Ectodermal cell (in vitro differentiated cells): Measurements from ENCODE around the gene C1QTNF2.

ENCODE experiments used
- H3K27ac ChIP-seq: 2 replicates; pipeline ENCODE4 v1.7.0; 2013; ENCODE audit warnings: mild to moderate bottlenecking, low read depth, low read length; ENCODE audit not compliant: insufficient read depth, poor library complexity, severe bottlenecking
- H3K27me3 ChIP-seq: 2 replicates; pipeline ENCODE4 v1.7.0; 2013; ENCODE audit warnings: mild to moderate bottlenecking, low read length; ENCODE audit not compliant: insufficient read depth, control insufficient read depth, poor library complexity, severe bottlenecking
- H3K36me3 ChIP-seq: one replicate; pipeline ENCODE4 v1.7.0; 2013; ENCODE audit warnings: low read length; ENCODE audit not compliant: control insufficient read depth, insufficient read depth
- H3K4me1 ChIP-seq: one replicate; pipeline ENCODE4 v1.7.0; 2013; ENCODE audit warnings: low read length; ENCODE audit not compliant: control insufficient read depth, insufficient read depth
- H3K4me3 ChIP-seq: 2 replicates; pipeline ENCODE4 v1.7.0; 2013; ENCODE audit warnings: low read depth, low read length, control low read depth; ENCODE audit not compliant: insufficient read depth
- H3K9me3 ChIP-seq: 2 replicates; pipeline ENCODE4 v1.7.0; 2013; ENCODE audit warnings: mild to moderate bottlenecking, low read length, moderate library complexity; ENCODE audit not compliant: control insufficient read depth
- WGBS, 2 experiments: methylation state at CpG; one replicate each; pipeline ENCODE4 v1.1.7; 2013; ENCODE audit warnings: missing lambda C conversion rate in 2 of 2; 5-methylcytosine and 5-hydroxymethylcytosine counted together

C1QTNF2 gene

DNA sequence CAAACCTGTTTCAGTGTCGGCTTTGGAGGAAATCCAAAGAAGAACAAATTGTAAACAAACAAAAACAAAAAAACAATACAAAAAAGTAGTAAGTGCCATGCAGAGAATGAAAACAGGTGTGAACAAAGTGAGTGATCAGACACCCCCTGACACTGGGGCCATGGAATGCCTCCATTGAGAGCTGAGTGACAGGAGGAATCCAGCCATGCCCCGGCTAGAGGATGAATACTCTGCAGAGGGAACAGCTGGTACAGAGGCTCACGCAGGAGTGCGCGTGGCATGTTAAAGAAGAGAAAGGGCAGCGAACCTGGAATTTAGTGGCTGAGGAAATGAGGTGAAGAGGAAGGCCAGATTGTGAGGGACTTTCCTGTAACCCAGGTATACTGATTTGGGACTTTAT, 42.6 kb downstream of the C1QTNF2 start:
- WGBS, 2 experiments, result 76 to 82% methylated on average over 6 of the region's 6 CpGs
- Histone ChIP-seq H3K9me3 (no peaks in the 10 kb centered on the region), H3K27ac (no peak overlapping the region), H3K4me3 (no peak overlapping the region), H3K4me1 (peaks cover 8% of the 10 kb centered on the region), H3K36me3 (no peaks in the 10 kb centered on the region), H3K27me3 (no peaks in the 10 kb centered on the region)

DNA sequence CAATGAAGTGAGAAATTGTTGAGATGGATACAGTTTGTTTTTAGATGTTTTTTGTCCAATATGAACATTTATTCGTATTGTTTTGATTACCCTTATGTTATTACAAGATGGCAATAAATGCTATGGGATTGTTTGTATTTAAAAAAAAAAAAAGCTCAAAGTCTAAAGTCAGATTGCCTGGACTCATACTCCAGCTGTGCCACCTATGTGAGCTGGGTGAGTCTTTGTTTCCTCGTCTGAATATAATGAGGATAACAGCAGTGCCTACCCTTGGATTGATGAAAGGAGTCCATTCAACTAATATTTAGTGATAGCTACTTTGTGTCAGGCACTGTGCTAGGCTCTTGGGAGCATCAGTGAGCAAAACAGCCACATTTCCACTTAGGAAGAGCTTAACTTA, 43.4 kb downstream of the C1QTNF2 start:
- no peak overlapping the region for H3K4me3 ChIP-seq
- 71 to 93% methylated on average over 1 to 2 of the region's 2 CpGs for WGBS, 2 experiments
- no peak overlapping the region for H3K27ac ChIP-seq
- H3K36me3 ChIP-seq, result no peaks in the 10 kb centered on the region
- H3K27me3 ChIP-seq, result no peaks in the 10 kb centered on the region
- H3K4me1 ChIP-seq, result peaks cover 8% of the 10 kb centered on the region
- no peaks in the 10 kb centered on the region for H3K9me3 ChIP-seq

DNA sequence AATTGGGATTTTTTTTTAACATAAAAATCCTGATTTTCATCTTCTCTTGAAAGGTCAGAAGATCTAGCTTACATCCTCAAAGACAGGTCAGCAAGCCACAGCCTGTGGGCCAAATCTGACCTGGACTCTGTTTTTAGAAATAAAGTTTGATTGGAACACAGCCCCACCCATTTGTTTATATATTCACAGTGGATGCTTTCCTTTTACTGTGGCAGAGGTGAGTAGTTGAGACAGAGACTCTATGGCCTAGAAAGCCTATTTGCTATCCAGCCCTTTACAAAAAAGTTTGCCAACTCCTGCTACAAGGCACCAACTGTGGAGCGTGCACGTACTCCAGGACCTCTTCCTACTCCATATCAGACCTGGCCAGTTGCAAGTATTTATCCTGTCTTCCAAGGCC, 44.7 kb downstream of the C1QTNF2 start:
- no peaks in the 10 kb centered on the region for H3K36me3 ChIP-seq
- no peaks in the 10 kb centered on the region for H3K27me3 ChIP-seq
- H3K27ac ChIP-seq, result no peak overlapping the region
- no peak overlapping the region for H3K4me3 ChIP-seq
- no peaks in the 10 kb centered on the region for H3K9me3 ChIP-seq
- WGBS, 2 experiments, result 94 to 98% methylated on average over 2 of the region's 2 CpGs
- peaks cover 13% of the 10 kb centered on the region for H3K4me1 ChIP-seq

DNA sequence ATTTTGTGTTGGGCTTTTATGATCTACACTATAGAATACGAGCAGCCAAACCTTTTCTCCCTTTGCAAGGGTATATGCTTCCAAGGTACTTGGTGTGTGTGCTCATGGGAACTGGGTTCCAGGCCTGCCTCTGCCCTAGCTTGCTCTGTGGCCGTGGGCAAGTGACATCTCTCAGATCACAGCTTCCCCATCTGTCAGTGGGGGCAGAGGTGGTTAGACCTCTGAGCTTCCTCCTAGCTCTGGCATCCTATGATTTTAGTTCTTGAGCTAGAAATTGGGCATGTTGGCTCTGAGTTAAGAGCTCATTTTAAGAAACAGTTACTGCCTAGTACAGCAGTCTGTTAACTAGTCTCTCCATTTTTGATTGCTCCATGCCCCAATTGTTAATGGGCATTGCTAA, 45.5 kb downstream of the C1QTNF2 start:
- Histone ChIP-seq H3K27me3 (no peaks in the 10 kb centered on the region), H3K4me3 (no peak overlapping the region), H3K4me1 (peaks cover 13% of the 10 kb centered on the region), H3K27ac (no peak overlapping the region), H3K36me3 (no peaks in the 10 kb centered on the region), H3K9me3 (no peaks in the 10 kb centered on the region)
- WGBS, 2 experiments, result 88 to 92% methylated on average over 2 of the region's 2 CpGs

DNA sequence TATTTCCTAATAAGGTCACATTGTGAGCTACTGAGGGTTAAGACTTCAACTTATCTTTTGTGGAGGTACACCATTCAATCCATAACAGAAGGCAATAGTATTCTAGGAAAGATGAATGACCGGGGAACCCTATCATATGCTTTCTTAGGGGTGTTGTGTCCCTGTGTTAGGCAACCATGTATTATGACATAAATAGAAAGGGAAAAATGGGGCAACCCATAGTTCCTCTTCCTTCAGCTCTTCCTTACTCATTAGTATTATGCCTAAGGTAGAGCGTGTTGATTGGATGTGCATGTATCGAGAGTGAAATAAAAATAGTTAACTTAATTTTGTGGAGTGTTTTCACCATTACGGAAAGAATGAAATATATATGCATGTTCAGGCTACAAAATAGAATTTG, 52.0 kb downstream of the C1QTNF2 start:
- no peak overlapping the region for H3K4me3 ChIP-seq
- H3K27me3 ChIP-seq, result no peaks in the 10 kb centered on the region
- no peak overlapping the region for H3K27ac ChIP-seq
- no peaks in the 10 kb centered on the region for H3K9me3 ChIP-seq
- peaks cover 5% of the 10 kb centered on the region for H3K4me1 ChIP-seq
- no peaks in the 10 kb centered on the region for H3K36me3 ChIP-seq
- 96 to 97% methylated on average over 4 of the region's 4 CpGs for WGBS, 2 experiments

DNA sequence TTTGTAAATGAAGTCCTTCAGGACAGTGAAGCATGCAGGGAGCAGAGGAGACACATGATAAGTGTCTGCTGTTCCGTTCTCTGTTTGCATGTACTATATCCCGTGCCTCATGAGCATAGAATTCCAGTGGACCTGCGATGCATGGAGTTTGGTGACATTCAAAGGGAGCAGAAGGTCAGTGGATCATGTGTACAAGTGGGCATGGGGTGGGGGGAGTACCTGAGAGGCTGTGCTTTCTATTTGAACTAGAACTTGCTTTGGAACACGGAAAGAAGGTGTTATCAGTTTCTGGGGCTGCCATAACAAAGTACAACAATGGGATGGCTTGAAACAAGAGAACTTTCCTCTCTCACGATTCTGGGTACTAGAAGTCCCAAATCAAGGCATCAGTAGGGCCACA, 53.0 kb downstream of the C1QTNF2 start:
- Histone ChIP-seq H3K27ac (no peak overlapping the region), H3K4me1 (peaks cover 5% of the 10 kb centered on the region)
- WGBS, 2 experiments, result 92 to 95% methylated on average over 5 of the region's 5 CpGs

DNA sequence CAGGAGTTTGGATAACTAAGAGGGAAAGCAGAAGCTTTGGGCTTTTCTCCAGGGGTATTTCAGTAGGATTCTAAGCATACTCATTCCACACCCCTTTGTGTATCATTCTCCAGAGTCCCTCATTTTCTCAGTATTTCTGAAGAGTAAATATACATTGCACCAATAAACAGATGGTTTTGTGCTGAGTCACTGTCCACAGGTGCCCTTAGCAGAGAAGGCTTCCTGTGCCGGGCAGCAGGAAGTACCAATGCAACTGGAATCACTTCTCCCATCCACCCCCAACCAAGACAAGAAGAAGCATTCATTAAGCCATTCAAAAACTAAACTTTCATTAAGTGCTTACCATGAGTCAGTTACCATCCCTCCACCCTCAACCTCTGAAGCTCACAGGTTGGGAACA, 54.5 kb downstream of the C1QTNF2 start:
- H3K36me3 ChIP-seq, result no peaks in the 10 kb centered on the region
- H3K9me3 ChIP-seq, result no peaks in the 10 kb centered on the region
- WGBS, 2 experiments, result 74 to 85% methylated on average over 1 of the region's 1 CpG
- no peaks in the 10 kb centered on the region for H3K27me3 ChIP-seq
- H3K4me3 ChIP-seq, result no peak overlapping the region
- H3K27ac ChIP-seq, result no peak overlapping the region
- H3K4me1 ChIP-seq, result peaks cover 4% of the 10 kb centered on the region

More for the DNA sequence above, 53.0 kb downstream of the C1QTNF2 start:
- H3K9me3 ChIP-seq, result no peaks in the 10 kb centered on the region
- H3K4me3 ChIP-seq, result no peak overlapping the region
- H3K36me3 ChIP-seq, result no peaks in the 10 kb centered on the region
- H3K27me3 ChIP-seq, result no peaks in the 10 kb centered on the region

DNA sequence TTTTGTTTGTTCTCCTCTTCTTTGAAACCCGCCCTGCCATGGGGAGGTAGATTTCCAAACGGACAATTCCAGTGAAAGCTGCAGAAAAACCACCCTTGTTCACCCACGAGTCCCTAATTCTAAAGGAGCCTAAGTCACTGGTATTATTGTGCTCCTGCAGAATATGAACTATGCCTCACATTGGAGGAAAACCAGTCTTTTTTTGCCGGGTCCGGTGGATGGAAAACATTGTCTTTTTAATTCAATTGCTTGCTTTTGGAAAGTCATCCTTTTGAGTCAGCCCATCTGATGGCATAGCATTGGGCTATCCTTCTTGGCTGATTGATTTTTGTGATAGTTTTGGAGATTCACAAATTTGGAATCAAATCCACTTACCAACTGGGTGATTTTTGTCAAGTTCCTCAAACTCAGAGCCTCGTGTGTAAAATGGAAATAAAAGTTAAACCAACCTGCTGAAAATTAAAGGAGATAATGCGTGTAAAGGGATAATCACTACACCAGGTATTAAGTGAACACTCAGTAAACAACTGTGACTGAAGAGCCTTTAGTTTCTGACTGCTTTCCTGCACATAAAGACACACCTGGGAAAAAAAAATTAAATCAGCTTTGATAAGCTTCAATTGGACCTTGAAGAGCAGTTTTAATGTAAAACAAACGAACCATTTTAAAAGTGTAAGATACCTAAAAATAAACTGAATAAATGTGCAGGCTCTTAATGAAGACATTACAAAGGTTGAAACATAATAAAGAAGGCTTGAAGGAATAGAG, 57.3 kb downstream of the C1QTNF2 start:
- H3K27me3 ChIP-seq, result no peaks in the 10 kb centered on the region
- H3K27ac ChIP-seq, result no peak overlapping the region
- H3K4me3 ChIP-seq, result peak overlapping the region; percentile 62
- peaks cover 9% of the 10 kb centered on the region for H3K4me1 ChIP-seq
- H3K9me3 ChIP-seq, result no peaks in the 10 kb centered on the region
- no peaks in the 10 kb centered on the region for H3K36me3 ChIP-seq
- WGBS, 2 experiments, result 9 to 32% methylated on average over 6 to 8 of the region's 8 CpGs

DNA sequence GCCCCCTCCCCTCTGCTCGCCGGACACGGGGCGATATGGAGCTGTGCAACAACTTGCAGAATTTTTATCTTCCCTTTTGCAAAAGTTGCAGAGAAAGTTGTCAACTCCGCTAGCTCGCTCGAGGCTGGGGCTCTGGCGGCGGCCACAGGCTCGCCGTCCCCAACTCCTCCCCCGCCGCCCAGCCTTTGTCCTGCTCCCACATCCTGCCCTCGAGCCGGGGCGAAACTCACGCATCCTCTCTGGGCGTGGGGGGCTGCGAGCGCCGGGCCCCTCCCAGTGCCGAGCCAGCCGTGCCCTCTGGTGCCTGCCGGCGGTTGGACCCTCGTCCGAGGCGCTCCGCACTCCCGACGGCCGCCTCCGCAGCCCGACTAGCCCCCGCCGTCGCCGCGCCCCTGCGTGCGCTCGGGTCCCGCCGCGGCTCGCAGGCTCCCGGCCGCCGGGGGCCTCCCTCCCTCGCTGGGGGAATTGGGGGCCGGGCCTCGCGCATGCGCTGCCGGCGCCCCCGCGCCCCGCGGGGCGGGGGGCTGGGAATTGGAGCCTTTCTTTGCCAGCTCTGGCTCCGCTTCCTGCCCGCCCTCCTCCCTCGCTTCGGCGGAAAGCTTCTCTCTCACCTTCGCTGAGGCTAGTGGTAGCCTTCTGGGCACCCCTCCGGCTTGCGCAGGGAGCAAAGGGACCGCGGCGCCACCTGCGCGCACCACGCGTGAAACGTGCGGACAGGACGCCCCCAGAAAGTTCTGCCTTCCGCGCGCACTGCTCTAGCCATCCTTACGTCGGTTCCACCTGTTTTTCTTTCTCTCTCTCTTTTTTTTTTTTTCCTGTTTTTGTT, 58.1 kb downstream of the C1QTNF2 start, which contains the start of gene CCNJL:
Gene CCNJL, minus strand, starts transcription at position 431 of the 826 bp plus-strand sequence. CDS start 641 bp downstream, outside the sequence.
- H3K9me3 ChIP-seq, result no peaks in the 10 kb centered on the region
- peak within 1 kb of the TSS; percentile 17 for H3K27ac ChIP-seq
- H3K4me1 ChIP-seq, result peaks cover 9% of the 10 kb centered on the region
- peaks cover 6% of the 10 kb centered on the region for H3K36me3 ChIP-seq
- H3K27me3 ChIP-seq, result no peaks in the 10 kb centered on the region
- WGBS, 2 experiments, result 0% methylated on average over 84 of the region's 84 CpGs
- H3K4me3 ChIP-seq, result peak within 1 kb of the TSS; percentile 62

DNA sequence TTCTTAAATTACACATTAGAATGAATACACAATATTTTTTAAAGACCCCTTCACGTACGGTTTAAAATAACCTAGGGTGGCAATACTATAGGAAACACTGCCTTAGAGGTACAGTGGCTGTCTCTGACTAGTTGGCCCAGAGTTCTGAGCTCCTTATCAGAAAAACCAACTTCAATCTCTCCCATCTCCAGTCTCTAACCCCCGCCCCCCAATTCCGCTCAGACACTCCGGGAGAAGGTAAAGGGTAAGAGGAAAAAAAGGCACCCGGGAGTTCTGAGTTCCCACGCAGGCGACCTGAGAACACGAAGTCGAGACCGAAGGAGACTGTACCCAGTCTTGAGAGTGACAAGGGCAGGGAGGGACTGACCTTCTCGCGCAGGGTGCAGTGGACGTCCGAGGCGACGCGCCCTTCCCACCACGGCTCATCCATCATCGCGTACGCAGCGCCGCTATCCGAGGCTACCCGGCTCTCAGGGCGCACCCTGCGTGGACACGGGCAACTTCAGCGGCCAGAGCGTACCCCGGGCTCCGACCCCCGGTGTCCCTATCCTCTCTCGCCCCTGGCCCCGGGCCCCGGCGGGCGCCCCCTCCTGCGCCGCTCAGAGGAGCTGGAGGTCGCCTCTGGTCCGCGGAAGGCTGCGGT, 58.8 kb downstream of the C1QTNF2 start:
- WGBS, 2 experiments, result 0 to 1% methylated on average over 45 of the region's 45 CpGs
- Histone ChIP-seq H3K4me3 (peak overlapping the region; percentile 62), H3K27ac (no peak overlapping the region), H3K27me3 (no peaks in the 10 kb centered on the region), H3K36me3 (peaks cover 6% of the 10 kb centered on the region), H3K9me3 (no peaks in the 10 kb centered on the region), H3K4me1 (peaks cover 9% of the 10 kb centered on the region)
